HG03066 (cell line): ENCODE measurements around the gene WDR4.
A peak's percentile ranks its signal among the peaks of the same experiment; 100 is the strongest.
"Not testable (repeated sequence)": the region's sequence is repeated elsewhere in the genome, so short reads cannot be mapped to it uniquely, and the experiment has no call there.

Experiments used
- ATAC-seq: cut with Tn5 transposase; IDR thresholded peaks from one replicate; pipeline ENCODE4 v1.9.1; 2021; ENCODE audit warnings: low read depth; ENCODE audit not compliant: unreplicated experiment

WDR4 gene

GRCh38 chr21:42878993-42879787 lies at the start of gene WDR4:
WDR4 (minus strand) TSS chr21:42879539; CDS start chr21:42879495, 44 bp downstream.
- ATAC-seq = peak; percentile 86

- ATAC-seq = not testable (repeated sequence)
These were observed 48.3 kb upstream of the WDR4 start for GRCh38 chr21:42927474-42928200.

- no peak for ATAC-seq
These were observed 46.0 kb upstream of the WDR4 start, which contains the start of gene ERVH48-1 for GRCh38 chr21:42925114-42925926. ERVH48-1 (minus strand) TSS chr21:42925630; CDS start chr21:42919006, 6,624 bp downstream.

GRCh38 chr21:42924433-42924751 lies 45.1 kb upstream of the WDR4 start:
- no peak for ATAC-seq

GRCh38 chr21:42923553-42924432 lies 44.5 kb upstream of the WDR4 start:
- ATAC-seq = peak; percentile 68

- ATAC-seq = no peak
These were observed 43.6 kb upstream of the WDR4 start for GRCh38 chr21:42922918-42923317.

- no peak for ATAC-seq
These were observed 42.6 kb upstream of the WDR4 start for GRCh38 chr21:42921927-42922326.

GRCh38 chr21:42918291-42918690 lies 39.0 kb upstream of the WDR4 start:
- no peak for ATAC-seq

GRCh38 chr21:42913476-42913875 lies 34.1 kb upstream of the WDR4 start:
- ATAC-seq = no peak

GRCh38 chr21:42911920-42912319 lies 32.6 kb upstream of the WDR4 start:
- not testable (repeated sequence) for ATAC-seq

- not testable (repeated sequence) for ATAC-seq
These were observed 29.1 kb upstream of the WDR4 start for GRCh38 chr21:42908484-42908883.

GRCh38 chr21:42906233-42906632 lies 26.9 kb upstream of the WDR4 start:
- no peak for ATAC-seq

GRCh38 chr21:42905195-42905594 lies 25.9 kb upstream of the WDR4 start:
- no peak for ATAC-seq

GRCh38 chr21:42903817-42904216 lies 24.5 kb upstream of the WDR4 start:
- ATAC-seq = no peak

- no peak for ATAC-seq
These were observed 21.1 kb upstream of the WDR4 start for GRCh38 chr21:42900446-42900845.

GRCh38 chr21:42892931-42893755 lies 13.8 kb upstream of the WDR4 start, which contains the start of gene NDUFV3:
NDUFV3 (plus strand) TSS chr21:42893309; CDS start chr21:42893334, 25 bp downstream.
- peak; percentile 87 for ATAC-seq

GRCh38 chr21:42892582-42892930 lies 13.2 kb upstream of the WDR4 start:
- ATAC-seq = no peak

GRCh38 chr21:42887326-42887725 lies 8.0 kb upstream of the WDR4 start:
- no peak for ATAC-seq

GRCh38 chr21:42883921-42884320 lies 4.6 kb upstream of the WDR4 start:
- ATAC-seq = no peak
